HG03442 (cell line): Measurements from ENCODE around the gene PEX19.

Source experiments
- ATAC-seq: cut with Tn5 transposase; IDR thresholded peaks from one replicate; pipeline ENCODE4 v1.9.1; 2021; ENCODE audit warnings: mild to moderate bottlenecking, moderate library complexity; ENCODE audit not compliant: unreplicated experiment

PEX19 gene

DNA sequence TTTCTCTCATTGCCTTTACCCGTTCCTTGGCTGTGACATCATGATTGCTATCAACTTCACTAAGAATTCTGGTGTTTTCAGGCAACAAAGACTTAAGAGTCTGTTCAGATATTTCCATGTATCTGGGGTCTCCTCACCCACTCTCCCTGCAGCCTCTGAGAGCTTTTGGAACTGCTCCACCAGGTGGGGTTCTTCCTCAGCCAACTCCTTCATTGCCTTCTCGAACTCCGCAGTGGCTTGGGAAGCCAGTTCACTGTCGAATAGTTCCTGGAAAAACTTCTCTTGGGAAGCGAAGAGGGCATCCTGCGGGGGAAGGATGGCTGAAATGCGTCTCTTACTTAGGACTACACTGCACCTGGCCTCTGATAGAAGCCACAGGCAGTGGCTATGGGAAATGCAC is 2.1 kb downstream of the PEX19 start:
- no peak for ATAC-seq

- ATAC-seq = no peak
Measured at GRCh38 chr1:160277987-160278386, 6.9 kb downstream of the PEX19 start.

- no peak for ATAC-seq
Measured at GRCh38 chr1:160277330-160277729, 7.6 kb downstream of the PEX19 start.

DNA sequence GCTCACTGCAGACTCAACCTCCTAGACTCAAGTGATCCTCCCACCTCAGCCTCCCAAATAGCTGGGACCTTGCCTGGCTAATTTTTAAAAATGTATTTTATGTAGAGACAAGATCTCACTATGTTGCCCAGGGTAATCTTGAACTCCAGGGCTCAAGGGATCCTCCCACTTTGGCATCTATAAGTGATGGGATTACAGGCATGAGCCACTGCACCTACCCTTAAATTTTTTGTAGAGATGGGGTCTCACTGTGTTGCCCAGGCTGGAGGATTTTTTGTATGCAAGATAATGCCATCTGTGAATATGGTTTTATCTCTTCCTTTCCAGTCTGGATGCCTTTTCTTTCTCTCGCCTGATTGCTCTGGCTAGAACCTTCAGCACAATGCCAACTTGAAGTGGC is 13.9 kb downstream of the PEX19 start:
- ATAC-seq = no peak

DNA sequence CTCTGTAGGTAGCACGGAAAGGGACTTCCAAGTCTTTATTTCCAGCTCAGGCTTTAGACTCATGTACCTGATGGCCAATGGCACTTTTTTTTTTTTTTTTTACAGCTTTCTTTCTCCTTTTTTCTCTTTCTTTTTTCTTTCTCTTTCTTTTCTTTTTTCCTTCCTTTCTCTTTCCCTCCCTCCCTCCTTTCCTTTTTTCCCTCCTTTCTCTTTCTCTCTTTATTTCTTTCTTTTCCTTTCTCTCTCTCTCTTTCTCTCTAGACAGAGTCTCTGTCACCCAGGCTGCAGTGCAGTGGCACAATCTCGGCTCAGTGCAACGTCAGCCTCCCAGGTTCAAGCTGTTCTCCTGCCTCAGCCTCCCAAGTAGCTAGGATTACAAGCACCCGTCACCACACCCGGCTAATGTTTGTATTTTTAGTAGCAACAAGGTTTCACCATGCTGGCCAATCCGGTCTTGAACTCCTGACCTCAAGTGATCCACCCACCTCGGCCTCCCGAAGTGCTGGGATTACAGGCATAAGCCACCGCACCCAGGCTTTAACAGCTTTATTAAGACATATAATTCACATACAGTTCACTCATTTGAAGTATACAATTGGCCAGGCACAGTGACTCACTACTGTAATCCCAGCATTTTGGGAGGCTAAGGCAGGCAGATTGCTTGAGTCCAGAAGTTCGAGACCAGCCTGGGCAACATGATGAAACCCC is 17.5 kb downstream of the PEX19 start:
- no peak for ATAC-seq

- no peak for ATAC-seq
Measured at GRCh38 chr1:160264795-160265307, 20.1 kb downstream of the PEX19 start.

DNA sequence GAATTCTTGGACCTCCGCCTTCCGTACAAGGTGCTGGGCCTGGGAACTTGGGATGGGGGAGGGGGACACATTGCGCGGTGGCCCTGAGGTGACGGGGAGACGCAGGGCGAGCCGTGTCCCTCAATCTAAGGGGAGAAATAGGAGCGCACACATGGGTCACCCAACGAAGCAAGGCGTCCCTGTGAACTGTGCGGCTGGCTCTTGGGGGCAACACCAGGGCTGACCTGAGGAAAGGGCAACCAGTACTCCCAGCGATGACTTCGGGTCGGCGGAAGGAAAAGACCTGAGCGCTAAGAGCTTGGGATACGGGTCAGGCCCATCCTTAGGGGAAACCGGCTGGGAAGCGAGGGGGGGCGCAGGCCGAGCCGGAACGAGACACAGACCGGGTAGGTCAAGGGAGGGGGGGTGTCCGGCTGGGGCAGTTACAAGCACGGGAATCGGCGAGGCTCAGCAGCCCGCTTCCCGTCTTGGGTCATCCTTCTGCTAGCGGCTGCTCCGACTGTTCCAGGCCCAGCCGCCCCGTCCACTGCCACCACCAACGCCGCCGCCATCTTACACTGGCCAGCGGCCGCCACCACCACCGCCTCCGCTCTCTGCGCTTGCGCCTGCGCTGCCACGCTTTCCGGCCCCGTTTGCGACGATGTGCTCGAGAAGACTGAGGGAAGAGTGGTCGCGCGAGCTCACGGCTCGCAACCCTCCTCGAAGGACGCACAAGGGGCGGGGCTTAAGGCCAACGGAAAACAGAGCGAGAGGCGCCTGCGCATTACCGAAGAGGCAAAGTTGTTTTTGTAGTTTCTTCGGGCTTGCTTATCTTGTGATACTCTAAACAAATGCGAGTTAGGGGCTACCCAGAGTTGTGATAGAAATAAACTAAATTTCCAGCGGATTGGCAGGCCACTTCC is 22.8 kb downstream of the PEX19 start, which contains the start of gene DCAF8:
Gene DCAF8 (minus strand): TSS at position 657 of the 902 bp plus-strand sequence. CDS start 18,541 bp downstream, outside the sequence.
- ATAC-seq = peak; percentile 68

DNA sequence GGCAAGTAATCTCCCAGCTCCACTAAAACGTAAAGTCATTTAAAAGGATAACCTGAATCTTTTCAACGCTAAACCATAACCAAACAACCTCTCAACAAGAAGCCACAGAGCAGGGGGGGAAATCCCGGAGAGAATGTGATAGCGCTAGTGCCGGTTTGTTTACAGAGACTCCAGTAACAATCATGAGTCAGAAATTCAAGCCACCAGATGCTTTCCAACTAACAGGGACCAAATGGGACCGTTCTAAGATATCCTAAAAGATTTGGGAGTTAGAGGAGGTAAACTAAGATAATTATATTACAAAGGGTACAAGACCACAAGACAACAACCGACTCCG is 23.4 kb downstream of the PEX19 start:
- no peak for ATAC-seq

GRCh38 chr1:160260406-160261382 is 24.2 kb downstream of the PEX19 start:
- ATAC-seq = no peak

- no peak for ATAC-seq
Measured at GRCh38 chr1:160258177-160258798, 26.6 kb downstream of the PEX19 start.

DNA sequence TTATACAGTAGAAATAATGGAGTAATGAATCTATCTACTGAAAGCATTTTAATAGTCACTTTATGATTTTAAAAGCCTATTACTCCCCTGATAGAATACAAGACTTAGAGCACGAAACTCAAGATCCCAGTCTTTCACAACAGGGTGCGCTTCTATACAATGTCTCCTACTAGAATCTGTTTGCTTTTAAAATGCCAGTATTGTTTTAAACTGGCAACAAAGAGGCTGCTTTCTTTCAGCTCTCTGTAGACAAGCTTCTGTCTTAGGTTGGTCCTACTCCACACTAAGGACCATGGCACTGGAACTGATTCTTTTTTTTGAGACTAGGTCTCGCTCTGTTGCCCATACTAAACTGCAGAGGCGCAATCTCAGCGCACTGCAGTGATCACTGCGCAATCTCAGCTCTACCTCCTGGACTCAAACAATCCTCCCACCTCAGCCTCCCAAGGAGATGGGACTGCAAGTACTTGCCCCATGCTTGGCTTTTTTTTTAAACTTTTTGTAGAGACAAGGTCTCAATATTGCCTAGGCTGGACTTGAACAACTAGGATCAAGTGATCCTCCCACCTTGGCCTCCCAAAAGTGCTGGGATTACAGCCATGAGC is 27.4 kb downstream of the PEX19 start:
- ATAC-seq = no peak

DNA sequence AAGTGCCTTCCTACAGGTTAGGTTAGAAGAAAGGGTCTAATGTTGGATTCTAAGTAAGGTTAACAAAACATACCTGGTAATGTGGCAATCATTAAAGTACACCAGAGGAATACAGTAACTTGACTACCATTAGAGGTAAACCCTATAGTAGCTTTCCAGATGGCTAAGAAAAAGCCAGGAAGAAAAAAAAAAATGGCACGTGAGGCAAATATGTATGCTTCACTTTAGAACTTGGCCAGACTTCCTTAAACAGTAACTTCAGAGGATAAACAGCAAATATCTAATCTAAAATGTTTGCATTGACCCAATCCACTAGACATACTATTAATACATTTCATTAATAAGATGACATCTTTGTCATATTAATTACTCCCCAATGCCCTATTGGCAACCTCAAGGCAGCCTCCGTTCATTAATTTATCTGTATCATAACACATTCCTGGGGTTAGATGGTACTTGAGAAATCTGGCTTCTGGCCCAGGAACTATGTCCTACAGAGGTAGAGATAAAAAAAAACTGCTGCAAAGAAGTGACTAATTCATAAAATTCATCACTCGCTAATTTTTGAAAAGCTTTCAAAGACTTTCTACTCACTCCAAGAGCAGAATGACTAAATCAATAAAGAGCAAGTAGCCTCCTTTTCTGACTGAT is 28.4 kb downstream of the PEX19 start:
- no peak for ATAC-seq

DNA sequence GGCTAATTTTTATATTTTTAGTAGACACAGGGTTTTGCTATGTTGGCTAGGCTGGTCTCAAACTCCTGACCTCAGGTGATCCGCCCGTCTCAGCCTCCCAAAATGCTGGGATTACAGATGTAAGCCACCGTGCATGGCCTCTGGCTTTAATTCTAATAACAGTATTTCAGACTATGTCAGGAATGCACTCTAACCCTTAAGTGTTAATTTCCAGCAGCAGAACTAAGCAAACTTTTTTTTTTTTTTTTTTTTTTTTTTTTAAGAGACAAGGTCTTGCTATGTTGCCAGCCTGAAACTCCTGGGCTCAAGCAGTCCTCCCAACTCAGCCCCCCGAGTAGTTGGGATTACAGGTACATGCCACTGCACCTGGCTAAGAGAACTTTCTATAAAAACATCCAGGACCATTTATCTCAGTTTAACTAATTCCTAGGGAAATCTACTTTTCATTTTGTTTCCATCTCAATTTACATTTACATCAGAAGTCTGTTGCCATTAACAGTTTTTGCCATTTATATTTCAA is 29.1 kb downstream of the PEX19 start:
- ATAC-seq = no peak

GRCh38 chr1:160251687-160252526 is 33.0 kb downstream of the PEX19 start:
- peak; percentile 85 for ATAC-seq

- ATAC-seq = no peak
Measured at GRCh38 chr1:160251011-160251410, 33.9 kb downstream of the PEX19 start.

DNA sequence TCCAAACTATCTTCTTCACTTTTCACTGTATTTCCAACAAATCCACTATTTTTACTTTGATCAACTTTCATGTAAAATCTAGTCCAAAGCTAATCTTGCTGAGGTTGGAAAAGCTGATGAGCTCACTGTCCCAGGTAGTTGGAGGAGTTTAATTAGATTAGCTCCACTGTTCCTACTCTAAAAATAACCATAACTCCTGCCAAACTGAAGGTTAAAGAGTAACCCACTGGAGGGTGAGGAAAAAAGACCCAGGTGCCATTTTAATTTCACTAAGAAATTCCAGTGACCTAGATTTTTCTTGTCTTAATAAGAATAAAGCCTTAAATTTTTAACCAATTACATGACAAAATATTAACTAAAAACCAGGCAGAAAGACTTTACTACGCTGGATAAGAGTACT is 37.9 kb downstream of the PEX19 start:
- ATAC-seq = no peak

DNA sequence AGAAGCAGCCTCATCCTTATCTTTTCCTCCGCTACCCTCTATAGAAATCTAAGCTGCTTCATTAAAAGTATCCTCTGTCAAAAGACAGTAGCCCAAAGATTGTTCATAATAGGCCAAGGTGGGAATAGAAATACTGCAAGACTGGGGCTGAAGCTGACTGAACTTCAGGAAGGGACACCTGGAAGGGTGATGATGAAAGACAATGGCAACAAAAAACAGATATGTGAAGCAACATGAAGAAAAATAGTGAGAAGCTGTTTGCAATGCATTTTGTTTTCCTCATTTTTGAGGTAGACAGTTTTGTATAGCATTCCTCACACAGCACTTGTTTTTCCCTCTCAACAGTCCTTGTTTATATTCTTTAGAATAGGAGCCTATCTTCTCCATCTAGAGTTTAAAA is 39.5 kb downstream of the PEX19 start:
- ATAC-seq = no peak

DNA sequence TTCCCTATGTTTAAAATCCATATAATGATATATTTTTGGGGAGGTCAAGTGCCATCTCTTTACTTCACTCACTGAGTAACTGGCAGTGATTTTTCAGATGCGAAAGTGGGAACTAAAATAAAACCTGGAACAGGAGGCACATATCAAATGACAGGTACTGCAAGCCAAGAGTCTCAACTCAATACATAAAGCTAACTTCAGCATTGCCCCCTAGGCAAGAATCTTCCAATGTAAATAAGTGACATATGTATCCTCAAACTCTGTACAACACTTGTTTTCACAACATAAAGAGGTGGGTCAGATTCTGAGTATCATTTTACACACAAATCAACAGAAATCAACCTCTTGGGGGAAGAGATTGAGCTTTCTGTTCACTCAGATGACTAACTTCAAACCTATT is 40.7 kb downstream of the PEX19 start:
- ATAC-seq = no peak
